A673 (cell line): ENCODE data around the gene MYRF. TPM values are rescaled to one million over a fixed set of nuclear protein-coding genes. Genes with fewer than 3 reads are reported as not detected.

Experiments
- BruUV-seq: library from RNA; stranded (reverse); fragments of 400-500 nt; replicated peaks from 2 replicates; lab custom pipeline; 2021; lab: Mats Ljungman, UMichigan
- CTCF ChIA-PET: fragments of 300-600 bp; sonication (Branson Sonifier 250); formaldehyde crosslinking; loops from one replicate; lab custom pipeline; 2022; ENCODE audit warnings: antibody characterized with exemption; lab: Charles Lee
- POLR2A ChIA-PET: fragments of 300-600 bp; sonication (Branson Sonifier 250); formaldehyde crosslinking; loops from one replicate; lab custom pipeline; 2022; ENCODE audit warnings: antibody characterized with exemption; ENCODE audit not compliant: low non-redundant PET; lab: Charles Lee
- DNase-seq: peaks from one replicate; pipeline ENCODE4 v3.0.0-alpha.2; 2015; ENCODE audit warnings: low spot score
- H3K27ac ChIP-seq: fragments of 200-600 bp; sonication (generic); 2 replicates; pipeline ENCODE4 v1.5.1; 2016; ENCODE audit warnings: mixed run types, low read depth, mild to moderate bottlenecking, mixed read lengths, antibody characterized with exemption, low read length; ENCODE audit not compliant: poor library complexity, severe bottlenecking
- H3K27me3 ChIP-seq: fragments of 200-600 bp; sonication (generic); replicated peaks from 2 replicates; pipeline ENCODE4 v1.6.1; 2017; ENCODE audit warnings: mixed run types, low read depth, mild to moderate bottlenecking, mixed read lengths, antibody characterized with exemption, low read length; ENCODE audit not compliant: insufficient read depth, poor library complexity
- H3K36me3 ChIP-seq: fragments of 200-600 bp; sonication (generic); 2 replicates; pipeline ENCODE4 v1.6.1; 2016; ENCODE audit warnings: mixed run types, mild to moderate bottlenecking, mixed read lengths, antibody characterized with exemption, low read length; ENCODE audit not compliant: insufficient read depth, poor library complexity, severe bottlenecking
- H3K4me1 ChIP-seq: fragments of 200-600 bp; sonication (generic); 2 replicates; pipeline ENCODE4 v1.6.1; 2017; ENCODE audit warnings: mixed run types, mild to moderate bottlenecking, mixed read lengths, antibody characterized with exemption, low read length; ENCODE audit not compliant: insufficient read depth, poor library complexity, severe bottlenecking
- H3K4me3 ChIP-seq: fragments of 200-600 bp; sonication (generic); 2 replicates; pipeline ENCODE4 v1.5.1; 2016; ENCODE audit warnings: low read depth, mixed run types, mild to moderate bottlenecking, mixed read lengths, low read length; ENCODE audit not compliant: poor library complexity, severe bottlenecking
- H3K9me3 ChIP-seq: fragments of 200-600 bp; sonication (generic); 2 replicates; pipeline ENCODE4 v1.6.1; 2016; ENCODE audit warnings: mixed run types, low read depth, mild to moderate bottlenecking, mixed read lengths, antibody characterized with exemption, low read length; ENCODE audit not compliant: poor library complexity, severe bottlenecking
- CTCF ChIP-seq: fragments of 300-800, 200-600 bp; sonication (generic); conservative IDR thresholded peaks from 2 replicates; pipeline ENCODE4 v1.5.1; 2017; ENCODE audit warnings: low read depth, mild to moderate bottlenecking, antibody characterized with exemption, low read length, moderate library complexity, mixed read lengths
- EZH2 ChIP-seq: fragments of 200-600 bp; sonication (generic); IDR thresholded peaks from 2 replicates; pipeline ENCODE4 v1.6.1; 2017; ENCODE audit warnings: borderline replicate concordance, low read depth, mild to moderate bottlenecking, mixed read lengths, antibody characterized with exemption, low read length; ENCODE audit not compliant: poor library complexity, severe bottlenecking
- intact Hi-C: fragments of 100-400 bp; cut with micrococcal nuclease; formaldehyde crosslinking; loops from one replicate; pipeline ENCODE4 v1.10.0; 2022; ENCODE audit not compliant: unreplicated experiment
- total RNA-seq: library from RNA; stranded (reverse); gene quantifications from 2 replicates; pipeline ENCODE4 v1.2.3, GENCODE V29; 2021

MYRF gene
- total RNA-seq, 1 experiment from 2014 or later, result 11.2 TPM

GRCh38 chr11:61764606-61765260 lies 12.3 kb downstream of the MYRF start:
- peak overlapping the region; percentile 40 for H3K27ac ChIP-seq
- no TSS peak for BruUV-seq
- TF ChIP-seq EZH2 (no peak), CTCF (no peak)
- intact Hi-C loops, result no loop called here
- no peak overlapping the region for H3K4me3 ChIP-seq
- no peaks in the 10 kb centered on the region for H3K27me3 ChIP-seq
- ChIA-PET CTCF (no interaction called here), POLR2A (no interaction called here)
- no peaks in the 10 kb centered on the region for H3K9me3 ChIP-seq
- no peak for DNase-seq
- no peaks in the 10 kb centered on the region for H3K36me3 ChIP-seq
- peaks cover 14% of the 10 kb centered on the region for H3K4me1 ChIP-seq

DNA sequence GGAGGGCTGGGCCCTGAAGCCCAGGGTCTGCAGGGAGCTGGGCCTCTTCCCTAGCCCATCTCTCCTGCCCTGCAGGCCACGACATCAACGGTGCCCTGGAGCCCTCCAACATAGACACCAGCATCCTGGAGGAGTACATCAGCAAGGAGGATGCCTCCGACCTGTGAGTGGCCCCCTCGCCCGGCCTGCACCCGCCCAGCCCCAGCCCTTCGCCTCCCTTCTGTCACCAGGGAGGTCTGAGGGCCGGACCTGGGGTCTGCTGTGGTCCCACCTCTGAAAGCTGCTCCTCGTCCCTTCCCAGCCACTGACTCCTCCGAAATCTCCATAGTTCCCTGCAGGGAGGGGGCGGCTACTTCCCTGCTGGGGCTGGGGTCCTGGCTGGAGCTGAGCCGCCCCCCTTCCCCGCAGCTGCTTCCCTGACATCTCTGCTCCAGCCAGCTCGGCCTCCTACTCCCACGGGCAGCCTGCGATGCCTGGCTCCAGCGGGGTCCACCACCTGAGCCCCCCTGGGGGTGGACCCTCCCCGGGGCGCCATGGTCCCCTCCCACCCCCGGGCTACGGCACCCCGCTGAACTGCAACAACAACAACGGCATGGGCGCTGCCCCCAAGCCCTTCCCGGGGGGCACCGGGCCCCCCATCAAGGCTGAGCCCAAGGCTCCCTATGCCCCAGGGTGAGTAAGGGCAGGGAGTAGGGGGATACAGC lies 13.3 kb downstream of the MYRF start:
- POLR2A ChIA-PET, result no interaction called here
- no peak for DNase-seq

GRCh38 chr11:61766353-61766841 lies 14.0 kb downstream of the MYRF start:
- ChIA-PET POLR2A (no interaction called here), CTCF (no interaction called here)
- Histone ChIP-seq H3K4me1 (peaks cover 14% of the 10 kb centered on the region), H3K9me3 (no peaks in the 10 kb centered on the region), H3K27me3 (no peaks in the 10 kb centered on the region), H3K4me3 (no peak overlapping the region), H3K27ac (no peak overlapping the region), H3K36me3 (no peaks in the 10 kb centered on the region)
- DNase-seq, result no peak
- BruUV-seq, result no TSS peak
- TF ChIP-seq CTCF (no peak), EZH2 (no peak)
- intact Hi-C loops, result no loop called here

More for the DNA sequence above, 13.3 kb downstream of the MYRF start:
- CTCF ChIA-PET, result no interaction called here
- Histone ChIP-seq H3K27ac (no peak overlapping the region), H3K36me3 (no peaks in the 10 kb centered on the region), H3K9me3 (no peaks in the 10 kb centered on the region), H3K4me1 (peaks cover 14% of the 10 kb centered on the region), H3K27me3 (no peaks in the 10 kb centered on the region), H3K4me3 (no peak overlapping the region)
- TF ChIP-seq EZH2 (no peak), CTCF (no peak)
- BruUV-seq, result no TSS peak
- intact Hi-C loops, result no loop called here
